GM23338 (cell line): ENCODE results near the gene CSH2. TPM values are rescaled to one million over a fixed set of nuclear protein-coding genes. Genes with fewer than 3 reads are reported as not detected.

Experiments
- ATAC-seq: fragments of 200-7000 bp; cut with Tn5 transposase; 3 replicates; pipeline ENCODE4 v1.9.1; 2020
- DNase-seq: peaks from one replicate; pipeline ENCODE4 v3.0.0-alpha.2; 2015; ENCODE audit warnings: low spot score
- H2AFZ ChIP-seq: fragments of 200-600 bp; sonication (generic); 2 replicates; pipeline ENCODE4 v1.8.0; 2016; ENCODE audit warnings: antibody characterized with exemption, mild to moderate bottlenecking, moderate library complexity
- H3F3A ChIP-seq: fragments of 200-600 bp; sonication (generic); replicated peaks from 2 replicates; pipeline ENCODE4 v1.8.0; 2017; ENCODE audit warnings: antibody characterized with exemption, mixed run types, low read depth
- H3K27ac ChIP-seq: fragments of 200-600 bp; sonication (generic); 2 replicates; pipeline ENCODE4 v1.6.1; 2016; ENCODE audit warnings: low read depth
- H3K27me3 ChIP-seq: fragments of 200-600 bp; sonication (generic); 2 replicates; pipeline ENCODE4 v1.8.0; 2016; ENCODE audit warnings: mild to moderate bottlenecking, mixed run types, moderate library complexity; ENCODE audit not compliant: insufficient read depth
- H3K36me3 ChIP-seq: fragments of 200-600 bp; sonication (generic); 2 replicates; pipeline ENCODE4 v1.8.0; 2016; ENCODE audit warnings: mild to moderate bottlenecking; ENCODE audit not compliant: insufficient read depth
- H3K4me1 ChIP-seq: fragments of 200-600 bp; sonication (generic); 2 replicates; pipeline ENCODE4 v1.8.0; 2016; ENCODE audit warnings: mild to moderate bottlenecking, moderate library complexity; ENCODE audit not compliant: insufficient read depth
- H3K4me2 ChIP-seq: fragments of 200-600 bp; sonication (generic); 2 replicates; pipeline ENCODE4 v1.7.1; 2017; ENCODE audit warnings: mixed run types
- H3K4me3 ChIP-seq: fragments of 200-600 bp; sonication (generic); 2 replicates; pipeline ENCODE4 v1.6.1; 2016; ENCODE audit warnings: mixed run types
- H3K79me2 ChIP-seq: fragments of 200-600 bp; sonication (generic); replicated peaks from 2 replicates; pipeline ENCODE4 v1.8.0; 2017; ENCODE audit warnings: mild to moderate bottlenecking; ENCODE audit not compliant: insufficient read depth
- H3K9me2 ChIP-seq: fragments of 200-600 bp; sonication (generic); 2 replicates; pipeline ENCODE4 v1.8.0; 2017; ENCODE audit not compliant: insufficient read depth
- H4K20me1 ChIP-seq: fragments of 200-600 bp; sonication (generic); replicated peaks from 2 replicates; pipeline ENCODE4 v1.8.0; 2017; ENCODE audit warnings: mild to moderate bottlenecking; ENCODE audit not compliant: insufficient read depth
- H3K27ac Mint-ChIP-seq: 2 replicates; pipeline ENCODE4 v1.8.0; 2020; ENCODE audit warnings: inconsistent platforms, mild to moderate bottlenecking, moderate library complexity, mixed read lengths
- H3K27me3 Mint-ChIP-seq: 3 replicates; pipeline ENCODE4 v1.8.0; 2022; ENCODE audit warnings: low read depth, mild to moderate bottlenecking, moderate library complexity, mixed read lengths, inconsistent platforms; ENCODE audit not compliant: insufficient read depth, poor library complexity
- H3K36me3 Mint-ChIP-seq: 3 replicates; pipeline ENCODE4 v1.8.0; 2021; ENCODE audit warnings: low read depth, mild to moderate bottlenecking, inconsistent platforms, moderate library complexity, mixed read lengths
- H3K4me1 Mint-ChIP-seq: 3 replicates; pipeline ENCODE4 v1.8.0; 2020; ENCODE audit warnings: mild to moderate bottlenecking, inconsistent platforms, mixed read lengths
- H3K4me3 Mint-ChIP-seq: 3 replicates; pipeline ENCODE4 v1.8.0; 2021; ENCODE audit warnings: moderate library complexity, mild to moderate bottlenecking, inconsistent platforms, mixed read lengths
- H3K9me3 Mint-ChIP-seq: 3 replicates; pipeline ENCODE4 v1.8.0; 2020; ENCODE audit warnings: moderate library complexity, mild to moderate bottlenecking, inconsistent platforms, mixed read lengths
- CREB1 ChIP-seq: fragments of 250-450 bp; sonication (Bioruptor Pico); IDR thresholded peaks from 2 replicates; pipeline ENCODE4 v1.5.0; 2020; ENCODE audit warnings: low read depth, mild to moderate bottlenecking, moderate library complexity
- EZH2 ChIP-seq: fragments of 200-600 bp; sonication (generic); IDR thresholded peaks from one replicate; pipeline ENCODE4 v1.8.0; 2017; ENCODE audit warnings: antibody characterized with exemption, mild to moderate bottlenecking, low read depth; ENCODE audit not compliant: unreplicated experiment
- EZH2phosphoT487 ChIP-seq: fragments of 200-600 bp; sonication (generic); IDR thresholded peaks from one replicate; pipeline ENCODE4 v1.8.1; 2018; ENCODE audit warnings: antibody characterized with exemption; ENCODE audit not compliant: unreplicated experiment
- JUNB ChIP-seq: IDR thresholded peaks from one replicate; pipeline ENCODE4 v1.6.1; 2016; ENCODE audit warnings: antibody characterized with exemption; ENCODE audit not compliant: unreplicated experiment
- NANOG ChIP-seq: IDR thresholded peaks from 2 replicates; pipeline ENCODE4 v1.6.1; 2016; ENCODE audit warnings: antibody characterized with exemption, borderline replicate concordance
- POLR2AphosphoS5 ChIP-seq: IDR thresholded peaks from 2 replicates; pipeline ENCODE4 v1.6.1; 2016; ENCODE audit warnings: antibody characterized with exemption, low read depth
- REST ChIP-seq: IDR thresholded peaks from one replicate; pipeline ENCODE4 v1.6.1; 2018; ENCODE audit warnings: antibody characterized with exemption; ENCODE audit not compliant: unreplicated experiment
- STAT1 ChIP-seq: IDR thresholded peaks from one replicate; pipeline ENCODE4 v1.6.1; 2016; ENCODE audit warnings: antibody characterized with exemption; ENCODE audit not compliant: unreplicated experiment
- ZNF114 ChIP-seq: fragments of 250-450 bp; sonication (Bioruptor Pico); IDR thresholded peaks from 2 replicates; pipeline ENCODE4 v1.5.0; 2020; ENCODE audit warnings: mild to moderate bottlenecking, moderate library complexity
- ZNF331 ChIP-seq: fragments of 250-450 bp; sonication (Bioruptor Pico); IDR thresholded peaks from 2 replicates; pipeline ENCODE4 v1.5.0; 2020; ENCODE audit warnings: low read depth, mild to moderate bottlenecking, moderate library complexity
- ZNF462 ChIP-seq: fragments of 250-450 bp; sonication (Bioruptor Pico); IDR thresholded peaks from 2 replicates; pipeline ENCODE4 v1.5.0; 2020; ENCODE audit warnings: mild to moderate bottlenecking, moderate library complexity
- polyA plus RNA-seq: library from polyadenylated mRNA; unstranded; fragments of >200 nt; fragmentation: Nextera tagmentation; extraction: Ambion mirVana; gene quantifications from 2 replicates; pipeline ENCODE4 v1.2.1, GENCODE V29; 2016
- total RNA-seq: library from RNA; depleted of rRNA; stranded (reverse); fragments of >200 nt; shearing (Covaris generic); gene quantifications from 2 replicates; pipeline ENCODE4 v1.2.3, GENCODE V29; 2014
- TF ChIP-seq, protein P1 (sequence below), 2 experiments: fragments of 200-600 bp in 1 of 2; sonication (generic) in 1 of 2; conservative IDR thresholded peaks; 2 replicates each; pipeline versions ENCODE4 v1.5.1 to v1.6.1; 2016 to 2017; ENCODE audit warnings: antibody characterized with exemption in 2 of 2, low read depth in 2 of 2, mild to moderate bottlenecking in 2 of 2, moderate library complexity in 1 of 2
- TF ChIP-seq, protein P2 (sequence below): IDR thresholded peaks from 2 replicates; pipeline ENCODE4 v1.6.1; 2016; ENCODE audit warnings: antibody characterized with exemption

Gene CSH2
- total and polyA plus RNA-seq, 2 experiments from 2014 or later = 0.37 TPM; not detected in 1

- Histone ChIP-seq H3K4me1 (peaks cover 9% of the 10 kb centered on the region; the same call in 1 of the 2 replicates), H3F3A (peaks cover 13% of the 10 kb centered on the region; the same call in 1 of the 2 replicates), H3K4me2 (no peak overlapping the region), H3K4me3 (no peak overlapping the region), H3K27ac (no peak overlapping the region), H3K79me2 (peaks cover 28% of the 10 kb centered on the region), H3K27me3 (no peaks in the 10 kb centered on the region), H3K9me2 (no peaks in the 10 kb centered on the region), H4K20me1 (peaks cover 12% of the 10 kb centered on the region), H3K36me3 (peaks cover 36% of the 10 kb centered on the region), H2AFZ (no peak overlapping the region)
- Mint-ChIP-seq H3K4me1 (peaks cover 17% of the 10 kb centered on the region), H3K36me3 (peaks cover 81% of the 10 kb centered on the region), H3K4me3 (no peak overlapping the region), H3K27me3 (peaks cover 25% of the 10 kb centered on the region), H3K27ac (0 out of 2 replicates have a peak overlapping the region, but pooled peaks have one; percentile 15), H3K9me3 (no peaks in the 10 kb centered on the region)
- DNase-seq = no peak
- no peak for ATAC-seq
- TF ChIP-seq STAT1 = no peak
- TF ChIP-seq ZNF114 (CRISPR knock-in tag) = no peak
- TF ChIP-seq REST = no peak
- TF ChIP-seq, protein P1, sequence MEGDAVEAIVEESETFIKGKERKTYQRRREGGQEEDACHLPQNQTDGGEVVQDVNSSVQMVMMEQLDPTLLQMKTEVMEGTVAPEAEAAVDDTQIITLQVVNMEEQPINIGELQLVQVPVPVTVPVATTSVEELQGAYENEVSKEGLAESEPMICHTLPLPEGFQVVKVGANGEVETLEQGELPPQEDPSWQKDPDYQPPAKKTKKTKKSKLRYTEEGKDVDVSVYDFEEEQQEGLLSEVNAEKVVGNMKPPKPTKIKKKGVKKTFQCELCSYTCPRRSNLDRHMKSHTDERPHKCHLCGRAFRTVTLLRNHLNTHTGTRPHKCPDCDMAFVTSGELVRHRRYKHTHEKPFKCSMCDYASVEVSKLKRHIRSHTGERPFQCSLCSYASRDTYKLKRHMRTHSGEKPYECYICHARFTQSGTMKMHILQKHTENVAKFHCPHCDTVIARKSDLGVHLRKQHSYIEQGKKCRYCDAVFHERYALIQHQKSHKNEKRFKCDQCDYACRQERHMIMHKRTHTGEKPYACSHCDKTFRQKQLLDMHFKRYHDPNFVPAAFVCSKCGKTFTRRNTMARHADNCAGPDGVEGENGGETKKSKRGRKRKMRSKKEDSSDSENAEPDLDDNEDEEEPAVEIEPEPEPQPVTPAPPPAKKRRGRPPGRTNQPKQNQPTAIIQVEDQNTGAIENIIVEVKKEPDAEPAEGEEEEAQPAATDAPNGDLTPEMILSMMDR (conservative IDR thresholded peaks at IDR 0.05; ENCODE audit: low read depth in 2 of 2) = no peak
- TF ChIP-seq EZH2phosphoT487 = no peak
- no peak for TF ChIP-seq CREB1
- no peak for TF ChIP-seq ZNF331
- no peak for TF ChIP-seq EZH2
- no peak for TF ChIP-seq NANOG
- TF ChIP-seq ZNF462 (CRISPR knock-in tag) = no peak
- TF ChIP-seq, protein P2, sequence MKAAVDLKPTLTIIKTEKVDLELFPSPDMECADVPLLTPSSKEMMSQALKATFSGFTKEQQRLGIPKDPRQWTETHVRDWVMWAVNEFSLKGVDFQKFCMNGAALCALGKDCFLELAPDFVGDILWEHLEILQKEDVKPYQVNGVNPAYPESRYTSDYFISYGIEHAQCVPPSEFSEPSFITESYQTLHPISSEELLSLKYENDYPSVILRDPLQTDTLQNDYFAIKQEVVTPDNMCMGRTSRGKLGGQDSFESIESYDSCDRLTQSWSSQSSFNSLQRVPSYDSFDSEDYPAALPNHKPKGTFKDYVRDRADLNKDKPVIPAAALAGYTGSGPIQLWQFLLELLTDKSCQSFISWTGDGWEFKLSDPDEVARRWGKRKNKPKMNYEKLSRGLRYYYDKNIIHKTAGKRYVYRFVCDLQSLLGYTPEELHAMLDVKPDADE = no peak
- no peak for TF ChIP-seq JUNB
- no peak for TF ChIP-seq POLR2AphosphoS5
Measured at GRCh38 chr17:63833741-63834373, 39.6 kb downstream of the CSH2 start.
